Measurements from ENCODE around the gene CEP131.

CEP131 gene

DNA sequence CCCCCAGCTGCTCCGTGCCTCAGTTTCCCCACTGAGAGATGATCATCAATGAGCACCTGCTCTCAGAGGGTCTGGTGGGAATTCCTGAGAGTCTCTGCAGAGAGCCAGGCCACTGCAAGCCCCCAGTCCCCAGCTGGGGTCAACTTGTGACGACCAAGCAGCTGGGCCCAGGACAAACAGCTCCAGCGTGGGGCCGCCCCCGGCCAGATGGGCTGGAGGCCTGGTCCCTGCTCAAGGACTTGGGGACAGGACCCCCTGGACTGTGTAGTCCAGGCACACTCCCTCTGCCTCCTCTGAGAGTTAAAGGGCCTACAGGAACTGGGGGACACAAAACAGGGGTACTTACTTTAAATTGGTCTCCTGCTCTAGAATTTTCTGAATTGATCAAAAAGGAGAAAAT lies 40.2 kb downstream of the CEP131 start:
- TF ChIP-seq, protein P1, sequence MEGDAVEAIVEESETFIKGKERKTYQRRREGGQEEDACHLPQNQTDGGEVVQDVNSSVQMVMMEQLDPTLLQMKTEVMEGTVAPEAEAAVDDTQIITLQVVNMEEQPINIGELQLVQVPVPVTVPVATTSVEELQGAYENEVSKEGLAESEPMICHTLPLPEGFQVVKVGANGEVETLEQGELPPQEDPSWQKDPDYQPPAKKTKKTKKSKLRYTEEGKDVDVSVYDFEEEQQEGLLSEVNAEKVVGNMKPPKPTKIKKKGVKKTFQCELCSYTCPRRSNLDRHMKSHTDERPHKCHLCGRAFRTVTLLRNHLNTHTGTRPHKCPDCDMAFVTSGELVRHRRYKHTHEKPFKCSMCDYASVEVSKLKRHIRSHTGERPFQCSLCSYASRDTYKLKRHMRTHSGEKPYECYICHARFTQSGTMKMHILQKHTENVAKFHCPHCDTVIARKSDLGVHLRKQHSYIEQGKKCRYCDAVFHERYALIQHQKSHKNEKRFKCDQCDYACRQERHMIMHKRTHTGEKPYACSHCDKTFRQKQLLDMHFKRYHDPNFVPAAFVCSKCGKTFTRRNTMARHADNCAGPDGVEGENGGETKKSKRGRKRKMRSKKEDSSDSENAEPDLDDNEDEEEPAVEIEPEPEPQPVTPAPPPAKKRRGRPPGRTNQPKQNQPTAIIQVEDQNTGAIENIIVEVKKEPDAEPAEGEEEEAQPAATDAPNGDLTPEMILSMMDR (IDR thresholded peaks at IDR 0.05), result no peak

DNA sequence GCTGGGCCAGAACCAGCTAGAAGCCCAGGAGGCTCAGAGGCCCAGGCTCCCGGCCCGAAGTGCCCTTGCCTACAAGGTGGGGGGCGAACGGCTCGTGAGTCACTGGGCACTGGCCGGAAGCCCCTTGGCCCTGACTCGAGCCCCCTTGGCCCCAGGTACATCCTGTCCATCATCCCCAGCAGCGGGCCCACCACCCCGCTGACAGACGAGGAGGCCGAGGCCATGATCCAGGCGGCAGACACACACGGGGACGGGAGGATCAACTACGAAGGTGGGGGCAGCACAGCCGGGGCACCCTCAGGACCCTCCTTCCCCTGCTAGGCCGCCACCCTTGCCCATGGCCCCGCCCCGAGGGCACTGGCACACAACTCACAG lies 41.0 kb downstream of the CEP131 start:
- TF ChIP-seq, protein P1 (IDR thresholded peaks at IDR 0.05), result no peak

DNA sequence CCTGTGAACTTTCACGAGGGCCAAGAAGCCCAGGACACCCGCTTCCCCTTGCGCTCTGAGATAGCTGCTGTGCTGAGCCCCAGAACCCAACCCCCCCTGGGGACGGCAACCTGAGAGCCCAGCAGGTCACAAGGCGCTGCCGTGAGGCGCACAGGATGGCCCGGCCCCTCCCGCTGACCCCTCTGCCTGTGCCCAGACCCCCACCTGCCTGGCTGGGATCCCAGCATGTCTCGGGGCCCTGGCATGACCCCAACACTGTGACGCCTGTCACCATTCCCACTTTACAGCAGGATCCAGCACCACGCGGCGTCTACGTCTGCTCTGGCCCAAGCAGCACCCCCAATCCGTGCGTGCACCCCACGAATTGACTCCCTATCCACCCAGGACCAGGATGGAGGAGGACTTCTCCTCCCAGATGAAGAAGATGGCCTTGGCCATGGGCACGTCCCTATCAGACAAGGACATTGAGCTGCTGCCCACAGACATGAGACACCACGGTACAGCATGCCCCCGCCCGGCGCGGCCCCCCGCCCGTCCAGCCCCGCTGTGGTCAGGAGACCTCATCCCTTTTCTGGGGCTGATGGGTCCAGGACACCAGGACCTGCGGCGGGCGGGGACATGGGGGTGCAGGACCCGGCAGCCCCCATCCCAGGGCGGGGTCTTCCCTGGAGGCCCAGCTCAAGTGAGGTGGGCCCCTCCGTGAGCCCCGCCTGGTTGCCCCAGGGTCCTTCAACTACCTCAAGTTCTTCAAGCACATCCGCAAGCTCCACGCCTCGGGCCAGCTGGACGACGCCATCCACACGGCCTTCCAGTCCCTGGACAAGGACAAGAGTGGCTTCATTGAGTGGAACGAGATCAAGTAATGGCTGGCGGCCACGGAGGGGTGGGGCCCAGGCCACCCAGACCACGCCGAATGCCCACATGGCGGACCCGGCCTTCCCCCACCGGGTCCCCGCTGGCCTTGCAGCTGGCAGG lies 41.6 kb downstream of the CEP131 start:
- TF ChIP-seq, protein P1 (IDR thresholded peaks at IDR 0.05), result no peak

DNA sequence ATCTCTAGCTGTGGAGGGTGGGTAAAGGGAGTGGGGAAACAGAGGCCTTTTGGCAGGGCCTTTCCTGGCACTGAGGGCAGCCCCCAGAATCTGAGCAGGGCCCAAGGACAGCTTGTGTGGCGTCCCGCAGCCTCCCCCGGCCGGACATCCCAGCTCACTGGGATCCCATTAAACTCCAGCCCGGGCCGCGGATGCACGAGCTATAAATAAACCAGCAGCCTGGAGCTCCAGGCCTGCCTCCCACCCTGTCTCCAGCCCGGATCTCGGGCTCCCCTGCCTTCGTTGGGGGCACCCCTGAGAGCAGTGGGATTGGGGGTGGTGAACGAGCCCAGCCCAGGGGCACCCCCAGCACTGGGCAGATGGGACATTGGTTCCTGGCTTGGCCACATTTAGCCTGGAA lies 42.9 kb downstream of the CEP131 start:
- TF ChIP-seq, protein P1 (IDR thresholded peaks at IDR 0.05), result no peak

DNA sequence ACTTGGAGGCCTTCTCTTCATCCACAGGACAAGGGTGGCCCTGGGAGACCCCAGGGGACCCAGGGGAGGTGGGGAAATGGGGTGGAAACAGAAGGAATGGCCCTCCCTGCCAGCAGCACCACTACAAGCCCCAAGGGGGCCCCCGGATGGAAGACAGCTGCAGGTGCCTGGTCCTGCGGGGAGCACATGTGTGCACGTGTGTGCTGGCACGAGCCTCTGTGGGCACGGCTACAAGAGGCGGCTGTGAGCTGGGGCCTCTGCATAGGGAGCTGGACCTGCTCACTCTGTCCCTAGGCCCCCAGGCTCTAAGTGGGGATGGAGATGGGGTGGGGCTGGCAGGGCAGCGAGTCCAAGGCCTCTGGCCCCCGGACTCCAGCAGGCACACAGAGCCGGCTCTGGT lies 43.5 kb downstream of the CEP131 start:
- TF ChIP-seq, protein P1 (IDR thresholded peaks at IDR 0.05), result no peak

DNA sequence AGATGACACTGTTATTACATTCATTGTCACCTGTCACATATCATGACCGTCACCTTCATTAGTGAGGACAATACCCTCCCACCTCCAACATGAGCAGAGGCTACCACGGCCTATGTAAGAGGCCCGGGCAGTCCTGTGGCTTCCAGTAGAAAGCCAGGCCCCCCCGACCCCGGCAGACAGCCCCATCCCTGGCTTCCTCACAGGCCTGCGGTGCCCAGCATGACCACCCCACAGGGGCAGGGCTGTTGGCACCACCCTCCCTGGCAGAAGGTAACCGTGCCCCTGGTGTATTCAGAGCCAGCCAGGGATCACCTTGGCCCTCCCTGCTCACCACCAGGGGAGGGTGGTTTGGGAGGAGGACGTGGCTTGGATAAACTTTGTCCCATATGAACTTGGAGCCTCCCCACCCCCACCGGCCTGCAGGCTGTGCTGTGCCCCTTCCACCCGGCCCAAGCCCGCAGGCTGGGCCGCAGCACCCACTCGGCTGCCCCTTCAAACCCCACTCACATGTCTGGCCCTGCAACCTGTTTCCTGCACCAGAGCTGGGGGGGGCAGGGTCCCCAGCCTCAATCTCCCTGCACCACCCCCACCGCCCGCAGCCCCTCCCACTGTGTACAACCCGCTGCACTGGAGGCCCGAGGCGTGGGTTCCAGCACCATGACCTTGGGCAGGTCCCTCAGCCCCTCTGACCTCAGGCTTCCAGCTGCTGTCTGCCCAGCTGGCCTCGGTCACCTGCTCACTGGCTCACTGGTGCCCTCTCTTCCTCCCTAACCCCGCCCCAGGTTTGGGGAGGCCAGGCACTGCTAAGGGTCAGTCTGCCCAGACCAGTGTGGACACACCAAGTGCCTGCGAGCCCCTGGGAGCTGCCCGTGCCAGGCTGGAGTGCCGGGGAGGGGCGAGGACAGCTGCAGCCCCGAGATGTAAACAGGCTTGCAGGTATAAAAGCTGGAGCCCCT lies 44.4 kb downstream of the CEP131 start:
- TF ChIP-seq, protein P1 (IDR thresholded peaks at IDR 0.05), result no peak

DNA sequence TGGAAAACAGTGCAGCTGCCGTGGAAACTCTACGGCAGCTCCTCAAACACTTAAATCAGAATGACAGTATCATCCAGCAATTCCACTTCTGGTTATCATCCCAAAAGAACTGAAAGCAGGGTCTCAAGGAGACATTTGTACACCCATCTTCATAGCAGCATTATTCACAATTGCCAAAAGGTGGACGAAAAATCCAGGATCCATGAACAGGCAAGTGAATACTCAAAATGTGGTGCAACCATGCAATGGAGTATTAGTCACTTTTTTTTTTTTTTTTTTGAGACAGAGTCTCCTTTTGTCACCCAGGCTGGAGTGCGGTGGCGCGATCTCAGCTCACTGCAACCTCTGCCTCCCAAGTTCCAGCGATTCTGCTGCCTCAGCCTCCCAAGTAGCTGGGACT lies 46.1 kb downstream of the CEP131 start:
- TF ChIP-seq, protein P1 (IDR thresholded peaks at IDR 0.05), result no peak

All from LNCAP (cell line).